Activated T-helper 1 cell treated with anti-CD3 and anti-CD28 coated beads, Interleukin-2, amount 50 U/mL, for 16 hours (primary cell): ENCODE data around the gene PTH1R.

Experiments used
- DNase-seq, 2 donors: peaks; one replicate each; pipeline ENCODE4 v3.0.0-alpha.2; 2020; ENCODE audit warnings: low read depth in 1 of 2, low spot score in 1 of 2

PTH1R gene

GRCh38 chr3:46863261-46863782 lies 14.2 kb upstream of the PTH1R start, which contains the start of gene MYL3:
MYL3 (minus strand) TSS chr3:46863444; CDS start chr3:46863390, 54 bp downstream.
- DNase-seq = no peak

GRCh38 chr3:46864061-46864881 lies 13.2 kb upstream of the PTH1R start:
- no peak for DNase-seq

DNA sequence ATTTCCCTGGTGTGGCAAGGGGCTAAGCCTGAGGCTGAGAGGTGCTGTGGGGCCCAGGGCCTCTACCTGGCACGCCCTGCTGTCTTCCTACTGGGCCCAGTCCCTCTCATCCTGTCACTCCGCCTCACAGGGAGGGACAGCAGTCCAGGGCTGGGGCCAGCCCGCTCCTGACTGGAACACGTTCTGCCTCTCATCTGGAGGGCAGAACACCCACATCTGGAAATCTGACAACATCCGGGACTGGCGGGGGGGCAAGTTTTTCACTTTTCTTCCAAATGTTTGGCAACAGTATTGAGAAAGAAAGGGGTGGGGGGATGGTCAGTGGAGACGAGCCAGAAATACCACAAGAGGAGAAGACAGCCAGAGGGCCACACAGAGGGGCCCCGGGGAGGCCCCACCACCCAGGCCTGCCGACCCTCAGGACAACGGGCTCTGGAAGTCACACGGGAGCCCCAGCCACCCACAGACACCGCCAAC lies 12.5 kb upstream of the PTH1R start:
- DNase-seq = no peak

DNA sequence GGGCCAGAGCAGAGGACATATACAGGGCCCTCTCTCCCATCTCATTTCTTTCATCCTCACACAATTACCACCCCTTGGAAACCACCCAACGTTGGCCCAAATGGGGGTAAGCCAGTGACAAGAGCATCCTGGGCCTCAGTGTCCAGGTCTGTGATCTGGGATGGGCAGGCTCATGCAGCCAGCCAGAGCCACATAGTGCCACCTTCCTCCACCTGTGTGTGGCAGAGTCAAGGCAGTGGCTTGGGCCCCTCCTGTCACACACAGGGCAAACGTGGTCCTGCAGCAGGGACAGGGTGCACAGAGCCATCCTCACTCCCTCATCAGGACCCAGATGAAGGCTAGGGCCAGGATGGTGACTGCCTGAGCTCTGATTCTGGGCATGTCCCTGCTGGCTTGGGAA lies 12.0 kb upstream of the PTH1R start:
- DNase-seq = no peak

GRCh38 chr3:46866032-46866595 lies 11.4 kb upstream of the PTH1R start:
- DNase-seq = no peak

DNA sequence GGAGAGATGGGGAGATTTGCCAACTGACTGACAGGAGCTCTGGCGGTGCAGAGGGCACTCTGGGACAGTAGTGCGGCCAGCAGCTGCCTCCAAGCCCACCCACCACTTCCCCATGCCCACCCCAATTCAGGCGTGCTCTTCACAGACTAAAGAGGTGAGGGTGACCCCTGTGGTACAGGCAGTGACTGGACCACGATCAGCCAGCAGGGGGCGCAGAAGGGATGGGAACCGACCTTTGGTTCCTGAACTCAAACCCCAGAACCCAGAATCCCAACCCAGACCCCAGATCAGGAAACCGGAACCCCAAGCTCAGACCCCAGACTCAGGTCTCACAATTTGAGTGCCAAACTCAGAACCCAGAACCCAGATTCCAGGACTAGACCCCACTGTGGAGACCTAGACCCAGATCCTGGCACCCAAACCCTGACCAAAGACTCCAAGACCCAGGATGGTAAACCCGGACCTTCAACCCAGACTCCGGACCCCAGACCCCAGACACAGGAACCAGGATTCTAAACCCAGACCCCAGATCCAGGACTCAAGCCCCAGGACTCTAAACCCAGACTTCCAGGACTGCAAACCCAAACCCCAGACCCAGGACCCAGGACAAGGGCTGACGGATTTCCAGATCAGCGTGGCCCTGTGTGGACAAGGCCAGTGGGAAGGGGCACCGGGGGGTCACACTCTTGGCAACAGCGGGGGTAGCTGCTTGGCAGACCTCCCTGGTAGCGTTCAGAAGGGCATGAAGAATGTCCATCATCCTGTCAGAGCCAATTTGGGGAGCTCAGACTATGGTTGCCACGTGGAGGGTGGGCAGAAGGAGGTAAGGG lies 10.6 kb upstream of the PTH1R start:
- DNase-seq = peak; percentile 69 to 83

DNA sequence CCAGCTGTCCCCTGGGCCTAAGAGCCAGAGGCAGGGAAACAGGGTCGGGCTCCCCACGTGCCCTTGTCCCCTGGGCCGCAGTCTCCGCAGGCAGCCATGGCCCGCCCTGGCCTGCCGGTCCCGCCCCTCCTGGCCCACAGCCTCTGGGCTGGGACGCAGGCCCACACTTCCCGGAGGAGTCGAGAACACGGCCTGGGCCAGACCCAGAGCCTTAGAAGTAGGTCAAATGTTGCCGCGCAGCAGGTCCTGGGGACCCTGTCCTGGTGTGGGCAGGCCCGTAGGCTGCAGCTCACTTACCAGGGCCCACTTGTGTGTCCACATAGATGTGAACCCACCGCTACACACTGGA lies 10.0 kb upstream of the PTH1R start:
- no peak for DNase-seq

- no peak for DNase-seq
Measured at GRCh38 chr3:46868287-46868686, 9.2 kb upstream of the PTH1R start.

GRCh38 chr3:46868948-46869347 lies 8.6 kb upstream of the PTH1R start:
- DNase-seq = no peak

DNA sequence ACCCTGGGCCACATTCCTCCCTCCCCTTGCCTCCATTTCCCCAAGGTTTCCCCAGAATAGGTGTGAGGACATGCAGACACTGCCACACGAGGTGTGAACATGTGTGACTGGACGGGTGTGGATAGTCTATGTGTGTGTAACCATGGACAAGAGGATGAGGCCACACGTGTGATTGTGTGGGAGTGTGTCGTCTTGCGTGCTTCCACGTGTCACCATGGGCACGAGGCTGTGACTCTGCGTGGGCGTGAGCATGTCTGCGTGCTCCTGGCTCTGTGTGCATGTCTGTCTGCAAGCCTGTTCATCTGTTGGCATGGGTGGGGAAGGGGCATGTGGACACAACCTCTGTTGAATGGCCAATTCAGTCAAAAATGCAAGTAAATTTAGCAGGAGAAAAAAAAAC lies 8.1 kb upstream of the PTH1R start:
- DNase-seq = no peak

- no peak for DNase-seq
Measured at GRCh38 chr3:46870651-46871050, 6.9 kb upstream of the PTH1R start.

- no peak for DNase-seq
Measured at GRCh38 chr3:46871222-46871621, 6.3 kb upstream of the PTH1R start.

DNA sequence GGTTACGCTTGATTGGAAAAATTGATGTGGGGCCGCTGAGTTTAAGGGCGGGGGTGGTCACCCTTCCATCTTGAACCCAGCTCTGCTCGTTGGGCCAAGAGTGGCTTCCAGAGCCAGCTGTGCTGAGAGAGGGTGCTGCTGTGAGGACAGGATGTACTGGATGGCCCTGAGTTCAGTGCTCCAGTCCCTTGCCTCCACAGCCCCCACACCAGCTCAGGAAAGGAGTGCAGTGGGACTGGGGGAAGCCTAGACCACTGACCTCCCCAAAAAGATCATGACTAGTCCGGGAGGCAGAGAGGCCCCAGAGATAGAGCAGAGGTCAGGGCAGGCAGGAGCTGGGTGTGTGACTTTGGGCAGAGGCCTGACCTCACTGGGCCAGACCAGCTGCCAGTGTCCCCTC lies 4.0 kb upstream of the PTH1R start:
- DNase-seq = no peak

DNA sequence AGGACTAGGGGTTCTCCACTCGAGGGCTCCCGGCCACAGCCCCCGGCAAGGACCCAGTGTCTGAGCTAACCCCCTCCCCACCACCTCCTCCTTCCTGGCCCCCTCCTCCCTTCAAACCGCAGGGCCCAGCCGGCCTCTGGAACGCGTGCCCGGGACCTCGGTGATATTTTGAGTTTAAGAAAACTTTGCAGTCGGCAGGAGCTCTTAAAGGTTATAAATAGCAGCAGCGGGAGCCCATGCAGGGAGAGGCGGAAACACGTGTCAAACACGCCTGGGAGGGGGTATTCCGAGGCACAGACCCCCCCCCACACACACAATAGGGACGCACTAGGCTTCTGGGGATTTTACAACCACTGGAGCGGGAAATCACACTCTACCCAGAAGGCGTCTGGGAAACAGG lies 3.1 kb upstream of the PTH1R start:
- DNase-seq = no peak

DNA sequence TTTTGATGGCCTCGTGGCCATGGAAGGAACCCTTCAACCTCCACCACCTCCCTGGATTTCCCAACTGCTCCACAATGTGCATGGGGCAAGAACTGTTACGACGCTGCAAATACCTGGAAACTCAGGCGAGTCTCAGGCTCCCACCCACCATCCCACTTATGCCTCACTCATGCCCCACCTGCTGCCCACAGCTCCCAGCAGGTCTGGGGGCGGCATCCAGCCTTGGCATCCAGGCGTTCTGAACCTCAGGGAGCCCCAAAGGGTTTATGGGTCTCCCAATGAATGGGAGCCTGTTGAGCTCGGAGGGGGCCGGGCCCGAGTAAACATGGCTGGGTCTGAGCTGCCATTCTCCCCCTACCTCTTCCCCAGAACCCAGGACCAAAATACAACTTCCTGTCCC lies 2.0 kb upstream of the PTH1R start:
- DNase-seq = no peak

DNA sequence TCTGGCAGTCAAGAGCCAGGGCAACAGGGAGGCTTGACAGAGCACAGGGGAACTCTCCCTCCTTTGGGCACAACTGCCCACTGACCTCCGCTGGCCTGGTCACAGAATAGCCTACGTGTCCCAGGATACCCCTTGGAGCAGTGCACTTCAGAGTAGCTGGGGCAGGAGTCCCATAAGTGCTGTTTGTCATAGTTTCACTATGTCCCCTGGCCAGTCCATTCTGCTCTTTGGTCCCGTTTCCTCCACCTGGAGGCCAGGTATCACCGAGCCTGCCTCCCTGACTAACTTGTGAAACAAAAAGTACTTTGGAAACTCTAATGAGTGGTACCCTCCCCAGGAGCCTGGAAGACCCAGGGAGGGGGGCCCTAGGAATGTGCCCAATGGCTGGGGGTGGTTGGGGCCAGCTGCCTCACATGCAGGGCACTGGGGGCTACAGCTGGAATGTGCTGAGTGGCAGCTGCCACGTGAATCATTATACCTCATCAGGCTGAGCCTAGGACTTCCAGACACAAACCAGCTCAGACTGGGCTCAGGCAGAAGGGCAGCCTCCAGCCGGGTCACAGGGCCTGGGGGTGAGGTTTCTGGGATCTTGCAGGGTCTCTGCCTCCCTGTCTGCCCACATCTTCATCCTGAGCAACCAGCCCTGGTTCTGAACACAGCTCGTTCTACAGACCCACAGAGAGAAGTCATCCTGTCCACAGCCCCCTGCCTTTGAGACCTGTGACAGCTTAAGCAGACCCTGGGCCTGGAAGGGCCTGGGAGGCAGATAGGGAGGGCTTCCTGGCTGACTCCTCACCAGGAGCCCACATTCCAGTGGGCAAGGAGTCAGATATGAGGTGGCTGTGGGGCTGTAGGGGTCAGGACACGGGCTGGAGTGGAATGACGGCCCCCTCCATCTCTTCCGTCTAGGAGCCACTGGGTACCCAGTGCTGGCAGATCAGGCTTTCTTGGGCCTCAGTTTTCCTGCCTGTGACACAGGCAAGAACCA lies 914 bp upstream of the PTH1R start:
- no peak for DNase-seq

- DNase-seq = no peak
Measured at GRCh38 chr3:46878781-46879436, 1.4 kb downstream of the PTH1R start.

DNA sequence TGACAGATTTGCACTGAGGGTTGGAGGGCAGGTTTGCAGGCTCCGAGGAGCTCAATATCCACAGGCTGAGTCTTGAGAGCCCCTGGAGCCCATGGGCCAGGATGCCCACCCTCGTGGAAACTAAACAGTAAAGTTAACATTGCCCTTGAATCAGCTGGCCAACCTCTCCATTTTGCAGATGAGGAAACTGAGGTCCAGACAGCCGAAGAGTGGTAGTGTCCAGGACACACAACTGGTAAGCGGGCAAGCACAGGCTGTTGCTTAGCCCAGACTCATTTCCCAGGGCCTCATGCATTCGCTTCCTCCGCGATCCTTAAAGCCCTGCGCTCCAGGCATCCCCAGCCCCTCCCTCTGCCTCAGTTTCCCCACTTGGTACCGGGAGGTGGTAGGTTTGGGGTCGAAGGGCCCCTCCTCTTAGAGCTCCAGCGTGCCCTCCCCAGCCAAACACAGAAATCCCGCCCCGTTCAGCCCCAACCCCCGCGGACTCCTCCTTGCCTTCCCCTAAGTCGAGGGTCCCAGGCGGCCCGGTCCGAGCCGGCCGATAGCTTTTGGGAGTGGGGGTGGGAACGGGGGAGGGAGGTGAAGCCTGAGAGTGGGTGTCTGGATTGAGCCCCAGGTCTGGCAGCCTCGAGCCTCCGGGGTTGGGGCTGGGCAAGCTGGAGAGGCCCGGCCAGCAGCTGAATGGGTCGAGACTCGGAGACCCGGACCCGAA lies 3.5 kb downstream of the PTH1R start:
- DNase-seq = no peak

DNA sequence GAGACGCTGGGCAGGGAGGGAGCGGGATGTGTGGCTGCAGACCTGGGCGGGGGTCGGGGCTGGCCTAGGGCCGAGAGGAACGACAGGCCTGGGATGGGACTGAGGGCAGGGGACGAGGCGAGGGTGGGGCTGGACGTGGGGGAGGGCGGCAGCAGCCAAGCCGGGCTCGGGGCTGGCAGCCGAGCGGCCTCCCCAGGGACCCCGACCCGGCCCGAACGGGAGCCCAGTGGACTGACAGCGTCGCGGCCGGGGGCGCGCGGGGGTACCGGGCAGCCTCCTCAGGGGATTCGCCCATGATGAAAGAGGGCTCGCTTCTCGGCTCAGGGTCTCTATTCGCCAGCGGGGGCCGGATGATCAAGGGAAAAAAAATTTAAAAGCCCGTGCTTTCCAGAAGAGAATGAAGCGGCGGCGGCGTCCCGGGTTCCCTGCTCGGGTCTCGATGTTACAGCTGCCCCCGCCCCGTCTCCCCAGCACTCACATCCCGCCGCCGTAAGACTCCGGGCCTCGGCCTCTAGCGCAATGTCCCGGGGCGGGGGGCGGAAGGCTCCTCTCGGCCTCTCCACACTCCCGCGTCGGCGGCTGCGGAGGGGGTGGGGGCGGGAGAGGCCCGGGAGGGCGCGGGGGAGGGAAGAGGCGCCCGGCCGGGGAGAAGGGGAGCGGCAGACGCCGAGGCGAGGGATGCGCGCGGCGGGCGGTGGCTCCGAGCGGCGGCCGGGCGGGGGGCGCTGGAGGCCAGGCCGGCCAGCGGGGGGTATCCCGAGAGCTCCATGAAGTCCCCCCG lies 4.3 kb downstream of the PTH1R start:
- no peak for DNase-seq
